HG02678 (cell line): ENCODE data around the gene ADA.

ENCODE experiments used
- ATAC-seq: cut with Tn5 transposase; IDR thresholded peaks from one replicate; pipeline ENCODE4 v1.9.1; 2021; ENCODE audit warnings: mild to moderate bottlenecking, moderate library complexity; ENCODE audit not compliant: unreplicated experiment

The ADA gene

GRCh38 chr20:44646023-44646640, 5.4 kb downstream of the ADA start:
- ATAC-seq = peak; percentile 19

- no peak for ATAC-seq
These were observed 6.8 kb downstream of the ADA start for GRCh38 chr20:44644667-44645131.

DNA sequence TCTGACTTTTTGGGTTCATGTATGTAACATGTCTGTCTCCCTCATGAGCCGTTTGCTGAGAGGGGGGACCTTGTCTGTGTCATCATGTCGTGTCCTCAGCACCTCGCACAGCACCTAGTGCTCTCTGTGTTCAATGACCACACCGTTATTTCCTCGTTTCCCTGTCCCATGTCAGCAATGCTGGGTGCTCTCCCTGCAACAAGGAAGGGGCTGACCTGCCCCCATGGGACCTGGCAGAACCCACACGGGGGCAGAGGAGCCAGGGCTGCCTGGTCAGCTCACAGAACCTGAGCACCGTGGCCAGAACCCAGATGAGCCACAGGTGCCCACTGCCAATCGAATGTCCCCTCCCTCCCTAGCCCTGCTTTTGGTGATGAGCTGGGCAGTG, 7.3 kb downstream of the ADA start:
- no peak for ATAC-seq

- no peak for ATAC-seq
These were observed 7.8 kb downstream of the ADA start for GRCh38 chr20:44643596-44644229.

GRCh38 chr20:44643154-44643519, 8.4 kb downstream of the ADA start:
- no peak for ATAC-seq

GRCh38 chr20:44642203-44643153, 9.0 kb downstream of the ADA start:
- peak; percentile 26 for ATAC-seq

DNA sequence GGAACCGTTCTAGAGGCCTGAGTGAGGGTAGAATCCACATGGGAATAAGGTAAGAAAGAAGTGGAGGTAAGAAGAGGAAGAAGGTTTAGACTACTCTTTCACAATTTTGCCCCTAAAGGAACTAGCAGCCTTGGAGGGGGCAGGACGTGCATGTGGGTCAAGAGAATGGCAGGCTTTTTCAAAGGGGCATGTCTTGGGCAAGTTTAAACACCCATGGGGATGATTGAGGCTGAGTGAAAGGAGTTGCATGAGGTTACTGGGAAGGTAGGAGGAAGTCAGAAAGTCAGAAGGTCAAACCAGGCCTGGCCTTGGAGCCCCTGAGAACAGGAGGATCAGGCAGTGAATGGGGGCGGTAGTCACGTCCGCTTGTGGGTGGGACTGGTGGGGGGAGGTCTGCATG, 10.2 kb downstream of the ADA start:
- ATAC-seq = no peak

GRCh38 chr20:44640522-44640921, 11.0 kb downstream of the ADA start:
- ATAC-seq = no peak

DNA sequence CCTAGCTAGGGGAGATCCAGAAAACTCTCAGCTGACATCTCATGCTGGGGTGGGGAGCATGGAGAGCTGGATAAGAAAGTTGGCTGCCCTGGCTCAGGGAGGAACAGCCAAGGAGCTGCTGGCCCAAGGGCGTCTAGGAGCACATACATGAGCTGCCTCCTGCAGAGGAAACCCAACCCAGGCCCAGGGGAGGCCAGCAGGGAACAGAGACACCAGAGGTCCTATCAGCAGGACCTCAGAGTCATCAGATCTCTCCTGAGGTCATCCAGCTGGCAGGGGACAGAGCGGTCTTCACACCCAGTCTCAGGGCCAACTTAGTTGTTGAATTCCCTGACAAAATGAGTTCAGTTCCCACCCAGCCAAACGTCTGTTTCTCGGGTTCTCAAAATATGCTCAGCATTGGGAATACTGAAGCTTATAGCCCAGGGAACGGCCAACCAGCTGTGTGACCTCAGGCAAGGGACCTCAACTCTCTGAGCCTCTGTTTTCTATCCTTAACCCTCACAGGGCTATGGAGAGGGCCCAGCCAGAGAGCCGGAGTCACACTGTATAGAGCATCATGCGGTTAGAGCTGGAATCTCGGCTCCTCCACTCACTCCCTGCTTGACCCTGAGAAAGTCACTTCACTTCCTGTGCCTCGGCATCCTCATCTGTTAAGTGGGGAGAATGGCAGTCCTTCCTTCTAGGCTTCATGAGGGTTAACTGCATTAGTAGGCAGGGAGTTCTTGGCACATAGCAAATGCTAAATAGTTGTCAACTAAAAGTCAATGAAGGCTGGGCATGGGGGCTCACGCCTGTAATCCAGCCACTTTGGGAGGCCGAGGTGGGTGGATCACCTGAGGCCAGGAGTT, 13.8 kb downstream of the ADA start:
- ATAC-seq = no peak

DNA sequence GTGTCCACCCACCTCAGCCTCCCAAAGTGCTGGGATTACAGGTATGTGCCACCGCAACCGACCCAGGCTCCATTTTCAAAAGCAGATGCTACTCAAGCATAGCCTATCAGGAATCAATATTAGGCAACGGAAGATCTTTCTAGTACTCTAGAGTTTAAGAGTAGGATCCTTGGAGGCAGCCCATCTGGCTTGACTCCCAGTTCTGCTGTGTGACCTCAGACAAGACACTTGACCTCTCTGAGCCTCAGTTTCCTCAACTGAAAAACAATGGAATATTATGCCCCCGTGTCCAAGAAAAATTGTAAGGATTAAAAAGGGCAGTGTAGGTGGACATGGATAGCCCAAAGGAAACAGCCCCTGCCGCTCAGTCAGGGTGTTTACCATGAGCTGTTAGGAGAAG, 14.5 kb downstream of the ADA start:
- no peak for ATAC-seq

DNA sequence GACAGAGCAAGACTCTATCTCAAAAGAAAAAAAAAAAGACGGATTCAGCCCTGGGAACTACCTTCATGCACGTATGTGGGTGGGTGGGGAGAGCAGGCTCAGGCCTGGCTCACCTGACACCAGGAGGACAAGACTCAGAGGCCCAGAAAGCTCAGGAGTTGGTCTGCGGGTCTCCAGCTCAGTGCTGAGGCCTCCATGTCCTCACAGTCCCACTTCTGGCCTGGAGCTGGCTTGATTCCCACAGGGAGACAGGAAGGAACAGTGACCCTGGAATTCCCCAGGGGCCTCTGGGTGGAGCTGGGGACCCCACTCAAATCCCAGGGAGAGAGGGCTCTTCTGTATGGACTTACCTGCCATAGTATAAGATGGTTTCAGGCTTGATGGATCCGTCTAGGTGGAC, 15.6 kb downstream of the ADA start:
- ATAC-seq = no peak

- ATAC-seq = no peak
These were observed 17.5 kb downstream of the ADA start for GRCh38 chr20:44633872-44634600.

GRCh38 chr20:44633187-44633810, 18.2 kb downstream of the ADA start:
- ATAC-seq = no peak

GRCh38 chr20:44632103-44632752, 19.3 kb downstream of the ADA start:
- ATAC-seq = no peak

DNA sequence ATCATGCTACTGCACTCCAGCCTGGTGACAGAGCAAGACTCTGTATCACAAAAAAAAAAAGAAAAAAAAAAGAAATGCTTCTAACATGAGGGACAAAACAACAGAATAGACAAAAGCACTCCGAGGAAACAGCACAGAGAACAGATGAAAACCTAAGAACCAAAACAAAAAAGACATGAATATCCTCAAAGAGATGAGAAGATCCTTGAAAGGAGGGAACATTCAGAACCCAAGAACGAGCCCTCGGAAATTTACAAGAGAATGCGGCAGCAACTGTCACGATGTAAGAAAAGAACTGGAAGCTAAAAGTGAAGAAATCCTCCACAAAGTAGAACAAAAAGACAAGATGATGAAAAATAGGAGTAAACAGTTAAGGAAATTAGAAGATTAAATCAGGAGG, 21.2 kb downstream of the ADA start:
- no peak for ATAC-seq

DNA sequence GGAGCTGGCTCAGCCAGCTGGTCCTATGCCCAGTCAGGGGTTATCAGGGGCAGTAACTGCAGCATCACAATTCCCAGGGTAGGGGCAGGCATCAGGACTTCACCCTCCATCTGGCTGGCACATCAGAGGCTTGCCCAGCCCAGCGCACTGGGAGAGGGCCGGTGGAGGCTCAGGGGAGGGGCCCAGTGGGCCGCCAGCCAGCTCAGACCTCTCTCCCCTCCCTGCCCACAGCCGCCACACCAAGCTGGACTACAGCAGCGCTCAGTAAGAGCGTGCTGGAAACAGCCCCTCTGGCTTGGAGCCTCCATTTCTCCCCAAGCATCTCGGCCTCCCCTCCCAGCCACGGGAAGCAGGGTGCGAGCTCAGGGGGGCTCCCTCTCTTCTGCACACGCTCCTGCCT, 22.0 kb downstream of the ADA start:
- no peak for ATAC-seq

DNA sequence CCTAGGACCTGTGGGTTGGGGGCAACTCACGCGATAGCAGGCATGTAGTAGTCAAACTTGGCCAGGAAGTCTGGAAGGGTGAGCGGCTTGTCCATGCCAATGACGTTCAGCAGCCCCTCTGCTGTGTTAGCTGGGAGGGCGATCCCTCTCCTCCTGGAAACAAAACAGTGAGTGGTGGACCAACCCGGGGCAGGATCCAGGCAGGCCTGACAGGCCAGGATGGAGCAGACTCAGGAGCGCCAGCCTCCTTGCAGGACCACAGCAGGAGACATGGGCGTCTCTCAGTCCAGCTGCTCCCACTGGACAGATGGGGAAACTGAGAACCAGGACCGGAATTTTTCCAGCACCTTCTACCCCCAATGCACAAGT, 22.5 kb downstream of the ADA start:
- no peak for ATAC-seq

DNA sequence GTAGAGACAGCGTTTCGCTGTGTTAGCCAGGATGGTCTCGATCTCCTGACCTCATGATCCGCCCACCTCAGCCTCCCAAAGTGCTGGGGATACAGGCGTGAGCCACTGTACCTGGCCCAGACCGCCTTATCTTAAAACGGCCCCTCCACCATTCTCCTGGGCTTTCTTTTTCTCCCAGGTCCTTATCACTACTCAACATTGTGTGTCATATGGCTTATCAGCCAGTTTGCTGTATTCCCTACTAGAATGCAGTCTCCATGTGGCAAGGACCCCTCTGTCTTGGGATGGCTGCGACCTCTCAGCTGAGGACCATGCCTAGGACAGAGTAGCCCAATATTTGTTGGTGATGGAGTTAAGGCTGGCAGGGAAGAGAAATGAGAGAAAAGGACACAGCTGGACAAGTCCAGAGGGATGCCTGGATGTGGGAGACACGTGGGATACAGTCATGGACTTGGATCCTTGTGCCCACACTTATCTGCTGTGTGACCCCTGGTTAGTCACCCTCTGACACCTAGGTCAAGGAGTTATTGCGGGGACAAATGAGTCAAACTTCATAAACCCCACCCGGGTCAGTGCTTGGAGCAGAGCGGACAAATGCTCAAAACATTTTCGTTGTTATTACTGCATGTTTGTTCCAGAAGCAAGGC, 24.0 kb downstream of the ADA start:
- no peak for ATAC-seq

DNA sequence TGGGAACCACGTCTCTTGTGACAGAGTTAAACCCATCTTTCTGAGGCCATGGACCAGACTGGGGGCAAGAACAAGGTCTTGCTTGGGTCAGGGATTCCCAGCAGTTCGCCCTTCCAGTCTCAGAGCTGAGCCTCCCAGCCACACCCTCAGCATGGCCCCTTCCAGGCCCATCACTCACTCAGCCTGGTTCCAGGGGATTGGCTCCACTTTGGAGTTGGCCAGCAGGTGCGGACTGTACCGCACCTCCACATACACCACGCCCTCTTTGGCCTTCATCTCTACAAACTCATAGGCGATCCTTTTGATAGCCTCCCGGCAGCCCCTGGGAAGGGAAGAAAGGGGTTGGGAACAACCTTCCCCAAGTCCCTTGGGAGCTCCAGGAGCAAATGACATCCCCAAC, 25.2 kb downstream of the ADA start:
- no peak for ATAC-seq
